Neural cell (in vitro differentiated cells): ENCODE data around the gene C3orf49.

ENCODE experiments used
- EP300 ChIP-seq: fragments of 450-650 bp; conservative IDR thresholded peaks from 2 replicates; pipeline ENCODE4 v1.6.1; 2014; ENCODE audit warnings: antibody characterized with exemption, mild to moderate bottlenecking, moderate library complexity; ENCODE audit not compliant: poor library complexity, severe bottlenecking
- POLR2AphosphoS5 ChIP-seq: IDR thresholded peaks from 2 replicates; pipeline ENCODE4 v1.6.1; 2012
- RAD21 ChIP-seq: fragments of 450-650 bp; conservative IDR thresholded peaks from 2 replicates; pipeline ENCODE4 v1.6.1; 2014; ENCODE audit warnings: antibody characterized with exemption, mild to moderate bottlenecking, moderate library complexity
- TF ChIP-seq, protein P1 (sequence below): fragments of 450-650 bp; IDR thresholded peaks from 2 replicates; pipeline ENCODE4 v1.5.1; 2014; ENCODE audit warnings: antibody characterized with exemption, mild to moderate bottlenecking, moderate library complexity; ENCODE audit not compliant: poor library complexity, severe bottlenecking

DNA sequence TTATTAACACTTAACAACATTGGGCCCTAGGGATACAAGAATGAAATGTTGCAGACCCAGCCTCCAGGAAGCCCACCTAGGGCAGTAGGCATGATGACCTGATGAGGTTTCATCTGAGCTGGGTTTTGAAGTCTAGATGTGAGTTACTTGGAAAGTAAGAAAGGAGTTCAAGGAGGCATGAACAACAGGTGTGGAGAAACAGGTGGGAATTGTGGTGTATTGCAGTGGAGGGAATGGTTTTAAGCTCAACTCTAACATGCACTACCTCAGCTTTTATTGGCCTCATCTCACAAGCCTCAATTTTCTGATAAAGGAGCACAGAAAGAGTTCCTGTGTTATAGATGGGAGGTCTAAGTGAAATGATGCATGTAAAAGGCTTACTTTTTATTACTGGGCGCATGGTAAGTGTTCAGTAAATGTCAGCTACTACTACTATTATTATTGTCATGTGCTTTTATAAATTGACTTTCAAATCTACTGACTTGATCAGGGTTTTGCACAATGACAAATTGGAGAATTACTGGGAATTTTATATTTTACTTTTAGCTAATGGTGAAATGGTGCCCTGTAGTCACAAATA is 73.8 kb downstream of the C3orf49 start:
- TF ChIP-seq, protein P1, sequence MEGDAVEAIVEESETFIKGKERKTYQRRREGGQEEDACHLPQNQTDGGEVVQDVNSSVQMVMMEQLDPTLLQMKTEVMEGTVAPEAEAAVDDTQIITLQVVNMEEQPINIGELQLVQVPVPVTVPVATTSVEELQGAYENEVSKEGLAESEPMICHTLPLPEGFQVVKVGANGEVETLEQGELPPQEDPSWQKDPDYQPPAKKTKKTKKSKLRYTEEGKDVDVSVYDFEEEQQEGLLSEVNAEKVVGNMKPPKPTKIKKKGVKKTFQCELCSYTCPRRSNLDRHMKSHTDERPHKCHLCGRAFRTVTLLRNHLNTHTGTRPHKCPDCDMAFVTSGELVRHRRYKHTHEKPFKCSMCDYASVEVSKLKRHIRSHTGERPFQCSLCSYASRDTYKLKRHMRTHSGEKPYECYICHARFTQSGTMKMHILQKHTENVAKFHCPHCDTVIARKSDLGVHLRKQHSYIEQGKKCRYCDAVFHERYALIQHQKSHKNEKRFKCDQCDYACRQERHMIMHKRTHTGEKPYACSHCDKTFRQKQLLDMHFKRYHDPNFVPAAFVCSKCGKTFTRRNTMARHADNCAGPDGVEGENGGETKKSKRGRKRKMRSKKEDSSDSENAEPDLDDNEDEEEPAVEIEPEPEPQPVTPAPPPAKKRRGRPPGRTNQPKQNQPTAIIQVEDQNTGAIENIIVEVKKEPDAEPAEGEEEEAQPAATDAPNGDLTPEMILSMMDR: no peak
- TF ChIP-seq RAD21 (no peak), POLR2AphosphoS5 (no peak), EP300 (no peak)
